H9 (cell line): ENCODE data around the gene DAB1. TPM values are rescaled to one million over a fixed set of nuclear protein-coding genes. Genes with fewer than 3 reads are reported as not detected.

Experiments used
- DNase-seq: peaks from one replicate; pipeline ENCODE4 v3.0.0-alpha.2; 2017
- H2AFZ ChIP-seq: one replicate; pipeline ENCODE4 v1.6.1; 2013; ENCODE audit warnings: mild to moderate bottlenecking, low read length, control low read depth, moderate library complexity
- H2AK5ac ChIP-seq: 2 replicates; pipeline ENCODE4 v1.6.1; 2013; ENCODE audit warnings: low read length, control low read depth, mixed read lengths; ENCODE audit not compliant: insufficient read length
- H2BK120ac ChIP-seq: one replicate; pipeline ENCODE4 v1.6.1; 2013; ENCODE audit warnings: low read depth, mild to moderate bottlenecking, low read length, control low read depth, inconsistent platforms; ENCODE audit not compliant: poor library complexity, severe bottlenecking
- H2BK12ac ChIP-seq: 2 replicates; pipeline ENCODE4 v1.6.1; 2013; ENCODE audit warnings: low read length, control low read depth, mixed read lengths, low read depth; ENCODE audit not compliant: insufficient read length
- H2BK15ac ChIP-seq: 2 replicates; pipeline ENCODE4 v1.6.1; 2013; ENCODE audit warnings: low read depth, low read length, control low read depth
- H2BK20ac ChIP-seq: one replicate; pipeline ENCODE4 v1.6.1; 2013; ENCODE audit warnings: low read depth, mild to moderate bottlenecking, low read length, control low read depth, inconsistent platforms; ENCODE audit not compliant: poor library complexity, severe bottlenecking
- H2BK5ac ChIP-seq: 2 replicates; pipeline ENCODE4 v1.6.1; 2013; ENCODE audit warnings: low read length, control low read depth, mixed read lengths; ENCODE audit not compliant: insufficient read length
- H3K14ac ChIP-seq: 2 replicates; pipeline ENCODE4 v1.6.1; 2013; ENCODE audit warnings: low read length, control low read depth; ENCODE audit not compliant: insufficient read depth
- H3K18ac ChIP-seq: 2 replicates; pipeline ENCODE4 v1.6.1; 2013; ENCODE audit warnings: low read depth, mild to moderate bottlenecking, mixed read lengths, low read length, control low read depth; ENCODE audit not compliant: insufficient read length
- H3K23ac ChIP-seq: 2 replicates; pipeline ENCODE4 v1.6.1; 2013; ENCODE audit warnings: low read length, control low read depth, mixed read lengths, low read depth; ENCODE audit not compliant: insufficient read length
- H3K23me2 ChIP-seq: 2 replicates; pipeline ENCODE4 v1.6.1; 2013; ENCODE audit warnings: low read depth, mild to moderate bottlenecking, mixed read lengths, low read length, control low read depth; ENCODE audit not compliant: insufficient read length, poor library complexity, severe bottlenecking
- H3K27ac ChIP-seq: 2 replicates; pipeline ENCODE4 v1.5.1; 2013; ENCODE audit warnings: low read length, control low read depth, mixed read lengths, low read depth; ENCODE audit not compliant: insufficient read length
- H3K27me3 ChIP-seq: 2 replicates; pipeline ENCODE4 v1.6.1; 2013; ENCODE audit warnings: low read length, control low read depth, inconsistent platforms; ENCODE audit not compliant: insufficient read depth
- H3K4ac ChIP-seq: 2 replicates; pipeline ENCODE4 v1.6.1; 2013; ENCODE audit warnings: low read depth, mild to moderate bottlenecking, control low read depth, inconsistent platforms, low read length, moderate library complexity
- H3K4me1 ChIP-seq: 2 replicates; pipeline ENCODE4 v1.6.1; 2013; ENCODE audit warnings: low read length, control low read depth, inconsistent platforms; ENCODE audit not compliant: insufficient read depth
- H3K4me2 ChIP-seq: 2 replicates; pipeline ENCODE4 v1.6.1; 2013; ENCODE audit warnings: low read length, control low read depth, mixed read lengths; ENCODE audit not compliant: insufficient read length, insufficient read depth
- H3K56ac ChIP-seq: 2 replicates; pipeline ENCODE4 v1.6.1; 2013; ENCODE audit warnings: low read depth, mild to moderate bottlenecking, mixed read lengths, low read length, control low read depth; ENCODE audit not compliant: insufficient read length
- H3K79me1 ChIP-seq: 2 replicates; pipeline ENCODE4 v1.6.1; 2013; ENCODE audit warnings: low read depth, mild to moderate bottlenecking, moderate library complexity, low read length, control low read depth, inconsistent platforms; ENCODE audit not compliant: insufficient read depth, poor library complexity, severe bottlenecking
- H3K79me2 ChIP-seq: 2 replicates; pipeline ENCODE4 v1.6.1; 2013; ENCODE audit warnings: low read length, control low read depth, inconsistent platforms; ENCODE audit not compliant: insufficient read depth
- H3K9ac ChIP-seq: 2 replicates; pipeline ENCODE4 v1.6.1; 2013; ENCODE audit warnings: low read length, control low read depth, mixed read lengths; ENCODE audit not compliant: insufficient read length; ENCODE audit errors: extremely low read depth
- H3K9me3 ChIP-seq: one replicate; pipeline ENCODE4 v1.6.1; 2013; ENCODE audit warnings: low read depth, low read length, inconsistent platforms; ENCODE audit not compliant: control insufficient read depth
- H3T11ph ChIP-seq: one replicate; pipeline ENCODE4 v1.6.1; 2013; ENCODE audit warnings: mild to moderate bottlenecking, low read length, control low read depth, inconsistent platforms
- H4K20me1 ChIP-seq: one replicate; pipeline ENCODE4 v1.6.1; 2013; ENCODE audit not compliant: control insufficient read depth, insufficient read length, insufficient read depth
- H4K5ac ChIP-seq: 2 replicates; pipeline ENCODE4 v1.6.1; 2013; ENCODE audit warnings: low read depth, mild to moderate bottlenecking, mixed read lengths, low read length, control low read depth; ENCODE audit not compliant: insufficient read length
- H4K8ac ChIP-seq: replicated peaks from 2 replicates; pipeline ENCODE4 v1.6.1; 2013; ENCODE audit warnings: low read length, control low read depth, mixed read lengths, low read depth; ENCODE audit not compliant: insufficient read length
- H4K91ac ChIP-seq: 2 replicates; pipeline ENCODE4 v1.6.1; 2013; ENCODE audit warnings: low read depth, mild to moderate bottlenecking, moderate library complexity, mixed read lengths, low read length, control low read depth; ENCODE audit not compliant: insufficient read length
- H3K27ac Mint-ChIP-seq, 3 experiments: 2 replicates in 2 of 3; 3 replicates in 1 of 3; pipeline ENCODE4 v1.8.0; 2020 to 2021; ENCODE audit warnings: mixed read lengths in 3 of 3, mild to moderate bottlenecking in 1 of 3, moderate library complexity in 1 of 3
- H3K27me3 Mint-ChIP-seq: 2 replicates; pipeline ENCODE4 v1.8.0; 2021; ENCODE audit warnings: low read depth, mild to moderate bottlenecking, moderate library complexity, mixed read lengths
- H3K36me3 Mint-ChIP-seq, 3 experiments: 2 replicates in 2 of 3; 3 replicates in 1 of 3; pipeline ENCODE4 v1.8.0; 2020 to 2021; ENCODE audit warnings: low read depth in 3 of 3, mixed read lengths in 3 of 3; ENCODE audit not compliant: insufficient read depth in 1 of 3
- H3K4me1 Mint-ChIP-seq, 2 experiments: 2 replicates each; pipeline ENCODE4 v1.8.0; 2020; ENCODE audit warnings: mixed read lengths in 2 of 2
- H3K4me3 Mint-ChIP-seq, 2 experiments: 2 replicates in 1 of 2; 3 replicates in 1 of 2; pipeline ENCODE4 v1.8.0; 2020 to 2021; ENCODE audit warnings: mild to moderate bottlenecking in 2 of 2, mixed read lengths in 2 of 2, moderate library complexity in 1 of 2
- H3K9me3 Mint-ChIP-seq, 2 experiments: 2 replicates in 1 of 2; 3 replicates in 1 of 2; pipeline ENCODE4 v1.8.0; 2020; ENCODE audit warnings: mild to moderate bottlenecking in 2 of 2, mixed read lengths in 2 of 2, moderate library complexity in 1 of 2
- CTCF ChIP-seq: fragments of 200-600 bp; sonication (generic); conservative IDR thresholded peaks from 3 replicates; pipeline ENCODE4 v1.8.0; 2021; ENCODE audit warnings: antibody characterized with exemption, mild to moderate bottlenecking
- WGBS: extraction: QIAGEN DNeasy Blood & Tissue Kit; methylation state at CpG from one replicate; pipeline ENCODE4 v1.1.7; 2013; ENCODE audit warnings: missing lambda C conversion rate, low lambda C conversion rate, mixed read lengths; ENCODE audit not compliant: insufficient read length; ENCODE audit errors: extremely low coverage; 5-methylcytosine and 5-hydroxymethylcytosine counted together
- total RNA-seq: library from RNA; stranded (reverse); gene quantifications from 2 replicates; pipeline ENCODE4 v1.2.1, GENCODE V29; 2021

Gene DAB1
- total RNA-seq, 1 experiment from 2014 or later, result 9.3 TPM

DNA sequence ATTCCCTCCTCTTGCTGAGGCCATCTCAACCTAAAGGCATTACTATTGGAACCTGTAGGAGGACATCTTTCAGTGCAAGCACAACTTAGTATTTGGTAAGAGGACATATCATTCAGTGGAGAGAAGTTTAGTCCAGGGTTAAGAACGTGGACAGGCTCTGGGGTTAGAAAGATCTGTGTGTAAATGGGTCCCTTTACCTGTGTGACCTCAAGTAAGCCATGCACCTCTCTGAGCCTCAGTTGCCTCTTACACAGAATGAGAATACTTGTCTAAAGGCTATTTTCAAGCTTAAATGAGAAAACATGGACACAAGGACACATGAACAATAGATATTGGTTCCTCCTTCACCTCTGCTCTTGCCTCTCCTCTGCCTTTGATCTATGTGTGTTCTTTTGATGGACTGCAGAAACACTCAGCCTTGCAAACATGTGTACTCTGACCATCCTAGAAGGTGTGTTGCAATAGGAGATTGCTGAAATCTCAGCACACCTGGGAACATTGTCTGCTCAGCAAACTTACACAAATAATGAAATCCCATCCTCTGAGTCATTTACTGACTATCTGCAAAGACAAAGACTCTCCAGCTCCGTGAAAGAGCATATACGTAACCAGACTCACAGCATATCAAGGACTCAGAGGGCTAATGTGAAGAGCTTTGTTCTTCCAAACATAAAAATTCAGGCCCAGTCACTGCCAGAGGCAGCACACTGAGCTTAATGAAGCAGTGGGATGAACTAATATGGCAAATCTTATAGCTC is 143.8 kb downstream of the DAB1 start:
- Histone ChIP-seq H3K4me1 (peaks cover 3% of the 10 kb centered on the region; the same call in 1 of the 2 replicates), H3K9me3 (no peaks in the 10 kb centered on the region), H3K18ac (no peak overlapping the region), H3K79me1 (no peaks in the 10 kb centered on the region), H2BK12ac (no peak overlapping the region), H2AFZ (no peak overlapping the region), H4K5ac (no peak overlapping the region), H3K23me2 (no peaks in the 10 kb centered on the region), H4K20me1 (no peaks in the 10 kb centered on the region), H3K9ac (no peak overlapping the region), H3K27me3 (no peaks in the 10 kb centered on the region), H2BK15ac (no peak overlapping the region), H3K79me2 (no peaks in the 10 kb centered on the region), H2BK20ac (no peak overlapping the region), H3K14ac (no peak overlapping the region), H3K23ac (no peak overlapping the region), H3K4me2 (no peak overlapping the region), H2BK5ac (no peak overlapping the region), H4K91ac (no peak overlapping the region), H3K4ac (no peak overlapping the region), H3K27ac (no peak overlapping the region), H4K8ac (no peak overlapping the region), H2BK120ac (no peak overlapping the region), H3T11ph (no peak overlapping the region), H2AK5ac (no peak overlapping the region), H3K56ac (no peak overlapping the region)
- DNase-seq, result no peak
- no peak overlapping the region for H3K27ac Mint-ChIP-seq
- no peaks in the 10 kb centered on the region for H3K9me3 Mint-ChIP-seq
- H3K27me3 Mint-ChIP-seq, result no peaks in the 10 kb centered on the region
- H3K36me3 Mint-ChIP-seq, result no peaks in the 10 kb centered on the region
- no CpG with 5 or more reads among the region's 3 CpGs for WGBS
- TF ChIP-seq CTCF, result no peak
- H3K4me3 Mint-ChIP-seq, result no peak overlapping the region
- peaks cover 0 to 2% of the 10 kb centered on the region in 2 experiments; a peak in 1 of 4 replicates for H3K4me1 Mint-ChIP-seq
